Thymus (tissue), 11 donors: ENCODE measurements around the gene CCDC85A. TPM values are rescaled to one million over a fixed set of nuclear protein-coding genes. Genes with fewer than 3 reads are reported as not detected.

Experiments used
- DNase-seq, 9 donors: peaks; one replicate each; pipeline ENCODE4 v3.0.0-alpha.2; 2013; ENCODE audit warnings: low spot score in 9 of 9, low read depth in 6 of 9, missing footprints in 1 of 9
- H3K27ac ChIP-seq, 2 donors: one replicate each; pipeline ENCODE4 v1.5.1; 2013; ENCODE audit warnings: control low read depth in 1 of 2, low read depth in 1 of 2, low read length in 1 of 2, mild to moderate bottlenecking in 1 of 2, moderate library complexity in 1 of 2
- H3K27me3 ChIP-seq, 2 donors: one replicate each; pipeline ENCODE4 v1.5.1; 2013; ENCODE audit warnings: low read length in 1 of 2; ENCODE audit not compliant: control insufficient read depth in 2 of 2, insufficient read depth in 1 of 2
- H3K36me3 ChIP-seq, 2 donors: one replicate each; pipeline ENCODE4 v1.5.1; 2013; ENCODE audit warnings: low read length in 1 of 2, mild to moderate bottlenecking in 1 of 2, moderate library complexity in 1 of 2; ENCODE audit not compliant: control insufficient read depth in 2 of 2, insufficient read depth in 2 of 2
- H3K4me1 ChIP-seq, 2 donors: one replicate each; pipeline ENCODE4 v1.5.1; 2013; ENCODE audit warnings: low read length in 2 of 2; ENCODE audit not compliant: control insufficient read depth in 2 of 2, insufficient read depth in 2 of 2
- H3K4me3 ChIP-seq, 2 donors: one replicate each; pipeline ENCODE4 v1.5.1; 2013; ENCODE audit warnings: low read length in 2 of 2, control low read depth in 1 of 2, mild to moderate bottlenecking in 1 of 2
- H3K9me3 ChIP-seq, 2 donors: one replicate each; pipeline ENCODE4 v1.5.1; 2013; ENCODE audit warnings: low read length in 1 of 2, mild to moderate bottlenecking in 1 of 2; ENCODE audit not compliant: control insufficient read depth in 2 of 2, insufficient read depth in 1 of 2
- WGBS: extraction: QIAGEN DNeasy Blood & Tissue Kit; methylation state at CpG from one replicate; pipeline ENCODE4 v1.1.7; 2013; 5-methylcytosine and 5-hydroxymethylcytosine counted together
- polyA plus RNA-seq: library from polyadenylated mRNA; stranded (reverse); fragments of 200-250 nt; gene quantifications from one replicate; pipeline ENCODE4 v1.2.3, GENCODE V29; 2013
- total RNA-seq: library from RNA; stranded (reverse); fragments of 120-200 nt; gene quantifications from one replicate; pipeline ENCODE4 v1.2.4, GENCODE V29; 2013
- donor health status: healthy.

CCDC85A gene
- total and polyA plus RNA-seq, 2 donors: 0.21 to 0.76 TPM

DNA sequence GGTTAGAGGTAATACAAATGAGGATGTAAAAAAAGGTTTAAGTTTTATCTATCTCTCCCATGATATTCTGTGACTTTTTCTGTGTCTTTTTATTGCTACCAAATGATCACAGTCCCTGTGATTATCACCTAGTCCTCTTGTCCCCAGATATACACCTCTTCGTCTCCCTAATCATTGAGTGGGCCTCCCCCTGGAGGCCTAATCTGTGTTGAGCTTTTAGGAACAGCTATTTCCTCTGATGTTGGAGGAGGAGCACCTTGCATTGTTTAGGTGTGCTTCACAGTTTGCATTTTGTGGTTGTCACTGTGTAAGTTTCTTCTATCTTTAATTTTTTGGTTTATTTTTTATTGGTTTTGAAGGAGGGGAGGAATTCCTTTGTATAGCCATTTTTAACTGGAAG lies 33.3 kb downstream of the CCDC85A start:
- Histone ChIP-seq H3K4me1 (no peaks in the 10 kb centered on the region), H3K9me3 (no peaks in the 10 kb centered on the region), H3K4me3 (no peak overlapping the region), H3K27me3 (no peaks in the 10 kb centered on the region), H3K36me3 (no peaks in the 10 kb centered on the region), H3K27ac (no peak overlapping the region)
- no peak for DNase-seq
- WGBS: 76% methylated on average over 1 of the region's 1 CpG

- H3K27me3 ChIP-seq: no peaks in the 10 kb centered on the region
- H3K36me3 ChIP-seq: no peaks in the 10 kb centered on the region
- H3K9me3 ChIP-seq: no peaks in the 10 kb centered on the region
- H3K27ac ChIP-seq: no peak overlapping the region
- no peak overlapping the region for H3K4me3 ChIP-seq
- no peaks in the 10 kb centered on the region for H3K4me1 ChIP-seq
- 91% methylated on average over 3 of the region's 3 CpGs for WGBS
- DNase-seq: no peak
These were observed 38.7 kb downstream of the CCDC85A start for GRCh38 chr2:56222481-56222880.

DNA sequence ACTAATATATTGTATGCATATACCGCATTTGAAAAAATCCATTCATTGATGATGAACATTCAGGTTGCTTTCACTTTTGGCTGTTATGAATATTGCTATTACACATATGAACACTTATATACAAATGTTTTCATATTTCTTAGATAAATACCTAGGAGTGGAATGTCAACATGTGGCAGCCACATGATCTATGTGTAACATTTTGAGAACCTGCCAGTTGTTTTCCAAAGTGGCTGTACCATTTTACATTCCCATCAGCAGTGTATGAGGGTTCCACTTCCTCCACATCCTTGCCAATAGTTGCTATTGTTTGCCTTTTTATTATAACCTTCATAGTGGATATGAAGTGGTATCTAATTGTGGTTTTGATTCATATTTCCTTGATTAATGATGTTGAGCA lies 40.5 kb downstream of the CCDC85A start:
- no peak for DNase-seq
- no peak overlapping the region for H3K27ac ChIP-seq
- WGBS: 97% methylated on average over 1 of the region's 1 CpG

GRCh38 chr2:56227811-56228210 lies 44.0 kb downstream of the CCDC85A start:
- H3K4me1 ChIP-seq: no peaks in the 10 kb centered on the region
- 93% methylated on average over 1 of the region's 1 CpG for WGBS
- no peak overlapping the region for H3K4me3 ChIP-seq
- H3K27ac ChIP-seq: no peak overlapping the region
- no peaks in the 10 kb centered on the region for H3K27me3 ChIP-seq
- H3K36me3 ChIP-seq: no peaks in the 10 kb centered on the region
- no peak for DNase-seq
- H3K9me3 ChIP-seq: no peaks in the 10 kb centered on the region

More for the DNA sequence above, 40.5 kb downstream of the CCDC85A start:
- no peaks in the 10 kb centered on the region for H3K36me3 ChIP-seq
- H3K27me3 ChIP-seq: no peaks in the 10 kb centered on the region
- no peak overlapping the region for H3K4me3 ChIP-seq
- H3K9me3 ChIP-seq: no peaks in the 10 kb centered on the region
- H3K4me1 ChIP-seq: no peaks in the 10 kb centered on the region

GRCh38 chr2:56229397-56230060 lies 45.7 kb downstream of the CCDC85A start:
- H3K4me3 ChIP-seq: no peak overlapping the region
- WGBS: 87% methylated on average over 6 of the region's 6 CpGs
- H3K4me1 ChIP-seq: no peaks in the 10 kb centered on the region
- no peaks in the 10 kb centered on the region for H3K36me3 ChIP-seq
- no peak overlapping the region for H3K27ac ChIP-seq
- no peaks in the 10 kb centered on the region for H3K9me3 ChIP-seq
- DNase-seq: no peak
- no peaks in the 10 kb centered on the region for H3K27me3 ChIP-seq

GRCh38 chr2:56230156-56230555 lies 46.4 kb downstream of the CCDC85A start:
- Histone ChIP-seq H3K9me3 (no peaks in the 10 kb centered on the region), H3K4me1 (no peaks in the 10 kb centered on the region), H3K36me3 (no peaks in the 10 kb centered on the region), H3K4me3 (no peak overlapping the region), H3K27me3 (no peaks in the 10 kb centered on the region), H3K27ac (no peak overlapping the region)
- DNase-seq: no peak
- 93% methylated on average over 2 of the region's 2 CpGs for WGBS

GRCh38 chr2:56231361-56231760 lies 47.6 kb downstream of the CCDC85A start:
- Histone ChIP-seq H3K36me3 (no peaks in the 10 kb centered on the region), H3K27ac (no peak overlapping the region), H3K27me3 (no peaks in the 10 kb centered on the region), H3K4me1 (no peaks in the 10 kb centered on the region), H3K9me3 (no peaks in the 10 kb centered on the region), H3K4me3 (no peak overlapping the region)
- no peak for DNase-seq
- 97% methylated on average over 3 of the region's 3 CpGs for WGBS

GRCh38 chr2:56232912-56233311 lies 49.1 kb downstream of the CCDC85A start:
- Histone ChIP-seq H3K4me3 (no peak overlapping the region), H3K9me3 (no peaks in the 10 kb centered on the region), H3K27ac (no peak overlapping the region), H3K27me3 (no peaks in the 10 kb centered on the region), H3K36me3 (no peaks in the 10 kb centered on the region), H3K4me1 (no peaks in the 10 kb centered on the region)
- no peak for DNase-seq
- WGBS: 90% methylated on average over 2 of the region's 2 CpGs

- Histone ChIP-seq H3K4me3 (no peak overlapping the region), H3K4me1 (no peaks in the 10 kb centered on the region), H3K36me3 (no peaks in the 10 kb centered on the region)
These were observed 50.5 kb downstream of the CCDC85A start for GRCh38 chr2:56234241-56234640.

More at GRCh38 chr2:56234241-56234640, 50.5 kb downstream of the CCDC85A start:
- Histone ChIP-seq H3K9me3 (no peaks in the 10 kb centered on the region), H3K27me3 (no peaks in the 10 kb centered on the region), H3K27ac (no peak overlapping the region)
- no peak for DNase-seq
- 82% methylated on average over 2 of the region's 2 CpGs for WGBS
